Fibroblast of lung (primary cell): Measurements from ENCODE around the gene MARK3.

Experiments
- EZH2 ChIP-seq: IDR thresholded peaks from 2 replicates; pipeline ENCODE4 v1.5.1; 2012; ENCODE audit warnings: low read length, control low read depth, mild to moderate bottlenecking; ENCODE audit errors: missing control alignments
- TF ChIP-seq, protein P1 (sequence below), 2 donors: IDR thresholded peaks in 1 of 2; conservative IDR thresholded peaks in 1 of 2; 1 replicate in 1 of 2; 2 replicates in 1 of 2; pipeline ENCODE4 v1.5.1; 2011 to 2012; ENCODE audit warnings: low read length in 2 of 2, control low read depth in 1 of 2, inconsistent platforms in 1 of 2, low read depth in 1 of 2, mild to moderate bottlenecking in 1 of 2

DNA sequence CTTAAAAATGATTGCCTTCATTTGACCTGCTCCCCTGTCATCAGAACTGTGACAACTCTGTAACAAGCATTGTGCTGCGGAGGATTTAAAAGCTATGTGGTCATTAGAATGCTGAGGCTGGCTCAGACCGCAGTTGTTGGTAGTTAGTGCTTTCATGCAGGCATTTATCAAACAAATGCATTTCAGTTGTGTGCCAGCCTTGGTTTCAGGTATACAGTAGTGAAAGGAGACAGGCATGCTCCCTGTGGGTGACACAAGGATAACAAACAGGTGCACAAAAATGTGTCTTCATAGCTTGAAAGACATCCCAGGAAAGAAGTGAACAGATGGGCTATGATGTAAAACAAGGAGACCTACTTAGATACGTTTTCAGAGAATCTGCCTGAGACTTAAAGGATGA is 60.6 kb downstream of the MARK3 start:
- TF ChIP-seq, protein P1, sequence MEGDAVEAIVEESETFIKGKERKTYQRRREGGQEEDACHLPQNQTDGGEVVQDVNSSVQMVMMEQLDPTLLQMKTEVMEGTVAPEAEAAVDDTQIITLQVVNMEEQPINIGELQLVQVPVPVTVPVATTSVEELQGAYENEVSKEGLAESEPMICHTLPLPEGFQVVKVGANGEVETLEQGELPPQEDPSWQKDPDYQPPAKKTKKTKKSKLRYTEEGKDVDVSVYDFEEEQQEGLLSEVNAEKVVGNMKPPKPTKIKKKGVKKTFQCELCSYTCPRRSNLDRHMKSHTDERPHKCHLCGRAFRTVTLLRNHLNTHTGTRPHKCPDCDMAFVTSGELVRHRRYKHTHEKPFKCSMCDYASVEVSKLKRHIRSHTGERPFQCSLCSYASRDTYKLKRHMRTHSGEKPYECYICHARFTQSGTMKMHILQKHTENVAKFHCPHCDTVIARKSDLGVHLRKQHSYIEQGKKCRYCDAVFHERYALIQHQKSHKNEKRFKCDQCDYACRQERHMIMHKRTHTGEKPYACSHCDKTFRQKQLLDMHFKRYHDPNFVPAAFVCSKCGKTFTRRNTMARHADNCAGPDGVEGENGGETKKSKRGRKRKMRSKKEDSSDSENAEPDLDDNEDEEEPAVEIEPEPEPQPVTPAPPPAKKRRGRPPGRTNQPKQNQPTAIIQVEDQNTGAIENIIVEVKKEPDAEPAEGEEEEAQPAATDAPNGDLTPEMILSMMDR (conservative IDR thresholded peaks at IDR 0.05 in 1 of 2, IDR thresholded peaks at IDR 0.05 in 1 of 2; ENCODE audit: low read depth in 1 of 2, low read length in 2 of 2), result no peak
- TF ChIP-seq EZH2, result no peak
